Skeletal muscle tissue (tissue), 4 donors: ENCODE results near the gene IL1R2. TPM values are rescaled to one million over a fixed set of nuclear protein-coding genes. Genes with fewer than 3 reads are reported as not detected.

Experiments
- H3K27ac ChIP-seq: one replicate; pipeline ENCODE4 v1.7.0; 2013; ENCODE audit warnings: mild to moderate bottlenecking, low read depth, low read length, inconsistent platforms
- H3K27me3 ChIP-seq, 3 donors: one replicate each; pipeline ENCODE4 v1.7.0; 2013; ENCODE audit warnings: low read length in 3 of 3; ENCODE audit not compliant: control insufficient read depth in 3 of 3, insufficient read depth in 3 of 3
- H3K36me3 ChIP-seq, 3 donors: one replicate each; pipeline ENCODE4 v1.7.0; 2013; ENCODE audit warnings: low read length in 3 of 3; ENCODE audit not compliant: control insufficient read depth in 3 of 3, insufficient read depth in 3 of 3
- H3K4me1 ChIP-seq, 3 donors: one replicate each; pipeline ENCODE4 v1.7.0; 2013; ENCODE audit warnings: low read length in 3 of 3, mild to moderate bottlenecking in 3 of 3; ENCODE audit not compliant: control insufficient read depth in 3 of 3, insufficient read depth in 3 of 3
- H3K4me3 ChIP-seq, 3 donors: one replicate each; pipeline ENCODE4 v1.7.0; 2013; ENCODE audit warnings: low read length in 3 of 3
- H3K9ac ChIP-seq, 3 donors: one replicate each; pipeline ENCODE4 v1.7.0; 2013; ENCODE audit warnings: low read length in 3 of 3, mild to moderate bottlenecking in 3 of 3, moderate library complexity in 2 of 3, low read depth in 1 of 3
- H3K9me3 ChIP-seq, 3 donors: one replicate each; pipeline ENCODE4 v1.7.0; 2013; ENCODE audit warnings: low read length in 3 of 3; ENCODE audit not compliant: control insufficient read depth in 3 of 3
- total RNA-seq: library from RNA; depleted of rRNA; stranded (reverse); fragments of >200 nt; gene quantifications from one replicate; pipeline ENCODE4 v1.2.3, GENCODE V29; 2014
- donor health status: Osteomylitis.

Gene IL1R2
- total RNA-seq, 1 donor from 2014 or later, result 0.52 TPM

- Histone ChIP-seq H3K9ac (no peak overlapping the region), H3K27ac (no peak overlapping the region), H3K4me1 (no peaks in the 10 kb centered on the region), H3K4me3 (no peak overlapping the region), H3K9me3 (no peaks in the 10 kb centered on the region), H3K36me3 (no peaks in the 10 kb centered on the region), H3K27me3 (peaks cover 0 to 3% (median 0%) of the 10 kb centered on the region in 3 donors)
Measured at GRCh38 chr2:101984656-101985055, 7.1 kb upstream of the IL1R2 start.

DNA sequence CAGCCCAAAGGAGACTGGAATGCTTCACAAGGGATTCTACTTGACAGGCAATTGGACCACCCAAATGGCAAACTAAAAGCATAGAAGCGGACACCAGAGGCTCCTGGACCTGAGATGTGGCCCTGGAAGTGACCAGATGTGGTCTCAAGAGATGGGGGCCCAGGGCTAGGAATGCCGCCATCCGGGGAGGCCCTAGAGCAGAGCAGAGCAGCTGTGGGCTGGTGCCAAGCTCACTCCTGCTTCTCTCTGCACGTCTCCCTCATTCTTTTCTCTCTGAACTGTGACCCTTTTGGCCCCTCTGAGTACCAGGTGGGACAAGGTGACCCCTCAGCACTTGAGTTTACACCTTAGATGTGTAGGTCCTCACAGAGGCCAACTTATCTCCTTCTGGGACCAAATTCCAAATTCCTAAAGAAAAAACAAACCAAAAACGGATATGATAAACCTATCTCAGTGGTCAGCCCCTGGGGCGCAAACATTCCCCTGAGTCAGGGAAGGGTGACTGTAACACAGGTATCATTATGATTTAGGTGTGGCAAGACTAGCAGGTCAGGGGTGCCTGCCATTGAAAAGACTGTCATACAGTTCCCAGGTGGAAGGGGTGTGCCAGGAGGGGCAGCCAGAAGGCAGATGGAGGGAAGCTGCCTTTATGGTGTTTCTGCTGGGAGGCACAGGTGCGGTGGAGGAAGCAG lies 6.5 kb upstream of the IL1R2 start:
- Histone ChIP-seq H3K36me3 (no peaks in the 10 kb centered on the region), H3K27ac (no peak overlapping the region), H3K9me3 (no peaks in the 10 kb centered on the region), H3K27me3 (peaks cover 0 to 3% (median 0%) of the 10 kb centered on the region in 3 donors), H3K4me1 (no peaks in the 10 kb centered on the region), H3K4me3 (no peak overlapping the region), H3K9ac (no peak overlapping the region)

GRCh38 chr2:101985793-101986164 lies 6.0 kb upstream of the IL1R2 start:
- Histone ChIP-seq H3K9me3 (no peaks in the 10 kb centered on the region), H3K4me1 (no peaks in the 10 kb centered on the region), H3K4me3 (no peak overlapping the region), H3K27ac (no peak overlapping the region), H3K36me3 (no peaks in the 10 kb centered on the region), H3K27me3 (peaks cover 0 to 3% (median 0%) of the 10 kb centered on the region in 3 donors), H3K9ac (no peak overlapping the region)

GRCh38 chr2:101986376-101986775 lies 5.4 kb upstream of the IL1R2 start:
- H3K27ac ChIP-seq, result no peak overlapping the region
- H3K4me1 ChIP-seq, result no peaks in the 10 kb centered on the region
- H3K36me3 ChIP-seq, result no peaks in the 10 kb centered on the region
- H3K27me3 ChIP-seq, result peaks cover 0 to 3% (median 0%) of the 10 kb centered on the region in 3 donors
- no peaks in the 10 kb centered on the region for H3K9me3 ChIP-seq
- H3K4me3 ChIP-seq, result no peak overlapping the region
- H3K9ac ChIP-seq, result no peak overlapping the region

- H3K27me3 ChIP-seq, result peaks cover 0 to 3% (median 0%) of the 10 kb centered on the region in 3 donors
- H3K27ac ChIP-seq, result no peak overlapping the region
- H3K4me1 ChIP-seq, result no peaks in the 10 kb centered on the region
- no peaks in the 10 kb centered on the region for H3K9me3 ChIP-seq
- H3K36me3 ChIP-seq, result no peaks in the 10 kb centered on the region
- no peak overlapping the region for H3K9ac ChIP-seq
- no peak overlapping the region for H3K4me3 ChIP-seq
Measured at GRCh38 chr2:101986804-101987740, 4.7 kb upstream of the IL1R2 start.

DNA sequence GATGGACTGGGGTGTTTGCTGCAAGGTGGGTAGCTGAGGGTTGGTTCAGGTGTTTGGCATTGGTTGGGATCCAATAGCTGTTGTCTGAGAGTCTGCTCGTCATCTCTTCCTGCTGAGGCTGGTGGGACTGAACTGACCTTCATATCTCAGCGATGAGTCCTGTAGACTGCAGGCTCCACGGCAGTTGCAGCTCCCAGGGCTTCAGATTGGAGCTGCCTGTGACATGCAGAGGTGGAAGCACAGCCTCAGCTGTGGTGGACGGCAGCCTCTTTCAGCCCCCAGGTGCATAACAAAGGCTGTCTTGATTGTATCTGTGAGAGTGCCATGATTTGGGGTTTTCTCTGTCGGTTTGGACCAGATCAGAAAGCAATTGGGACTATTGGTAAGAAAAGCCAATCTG lies 3.9 kb upstream of the IL1R2 start:
- Histone ChIP-seq H3K27me3 (peaks cover 0 to 3% (median 0%) of the 10 kb centered on the region in 3 donors), H3K27ac (no peak overlapping the region), H3K36me3 (no peaks in the 10 kb centered on the region), H3K4me3 (no peak overlapping the region), H3K9ac (no peak overlapping the region), H3K9me3 (no peaks in the 10 kb centered on the region), H3K4me1 (no peaks in the 10 kb centered on the region)

- peaks cover 0 to 3% (median 0%) of the 10 kb centered on the region in 3 donors for H3K27me3 ChIP-seq
- no peaks in the 10 kb centered on the region for H3K36me3 ChIP-seq
- no peak overlapping the region for H3K27ac ChIP-seq
- H3K9me3 ChIP-seq, result no peaks in the 10 kb centered on the region
- no peak overlapping the region for H3K4me3 ChIP-seq
- no peaks in the 10 kb centered on the region for H3K4me1 ChIP-seq
- H3K9ac ChIP-seq, result no peak overlapping the region
Measured at GRCh38 chr2:101988541-101988940, 3.2 kb upstream of the IL1R2 start.

DNA sequence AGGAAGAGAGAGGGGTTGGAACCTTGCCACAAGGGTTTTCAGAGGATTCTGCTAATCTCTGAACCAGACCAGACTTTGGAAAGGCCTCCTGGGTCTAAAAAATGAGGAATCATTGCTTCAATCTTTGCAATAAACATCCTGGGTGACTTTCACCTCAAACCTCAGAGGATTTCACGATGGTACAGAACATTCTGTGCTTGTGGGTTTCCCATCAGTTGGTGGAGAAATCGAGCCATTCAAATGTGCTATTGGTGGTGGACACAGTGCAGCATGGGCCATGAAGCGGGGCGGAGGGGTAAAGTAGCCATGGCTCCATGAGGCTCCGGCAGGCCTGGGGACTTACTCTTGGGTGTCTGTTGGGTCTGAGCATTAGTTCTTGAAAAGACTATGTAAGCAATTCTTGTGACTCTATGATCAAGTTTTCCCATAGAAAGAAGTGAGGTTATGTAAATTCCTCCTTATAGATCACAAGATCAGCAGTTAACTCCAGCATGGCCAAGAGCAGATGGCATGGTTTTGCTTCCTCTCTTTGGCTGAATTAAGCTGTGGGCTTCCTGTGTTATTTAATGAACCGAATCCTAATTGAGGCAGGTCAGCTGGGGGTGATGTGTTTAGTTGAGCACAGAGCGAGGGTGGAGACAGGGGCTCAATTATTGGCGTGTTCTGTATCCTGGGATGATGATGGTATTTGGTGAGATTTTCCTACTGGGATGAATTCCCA lies 1.9 kb upstream of the IL1R2 start:
- H3K9me3 ChIP-seq, result no peaks in the 10 kb centered on the region
- H3K27ac ChIP-seq, result no peak overlapping the region
- H3K36me3 ChIP-seq, result no peaks in the 10 kb centered on the region
- no peak overlapping the region for H3K9ac ChIP-seq
- no peak overlapping the region for H3K4me3 ChIP-seq
- H3K27me3 ChIP-seq, result peaks cover 0 to 3% (median 3%) of the 10 kb centered on the region in 3 donors
- H3K4me1 ChIP-seq, result no peaks in the 10 kb centered on the region

DNA sequence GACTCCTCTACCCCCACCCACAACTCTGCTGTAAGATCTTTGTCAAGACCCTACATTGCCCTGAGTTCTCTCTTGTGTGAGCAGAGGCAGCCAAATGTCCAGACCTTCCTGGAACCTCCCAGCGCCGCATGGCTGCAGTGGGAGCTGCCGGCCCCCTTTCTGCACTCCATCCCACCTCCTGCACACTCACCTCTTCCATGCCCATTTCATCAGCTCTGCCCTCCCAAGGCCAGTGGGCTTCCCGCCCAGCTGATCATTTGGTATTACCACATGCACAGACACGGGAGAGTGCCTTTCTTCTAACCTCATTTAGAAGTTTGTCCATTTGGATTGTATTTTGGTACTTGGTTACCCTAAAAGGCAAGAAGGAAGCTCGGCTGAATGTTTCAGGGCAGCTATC lies 2.0 kb downstream of the IL1R2 start:
- Histone ChIP-seq H3K9ac (no peak overlapping the region), H3K27ac (no peak overlapping the region), H3K4me1 (no peaks in the 10 kb centered on the region), H3K9me3 (no peaks in the 10 kb centered on the region), H3K27me3 (peaks cover 0 to 17% (median 7%) of the 10 kb centered on the region in 3 donors), H3K4me3 (no peak overlapping the region), H3K36me3 (no peaks in the 10 kb centered on the region)
